Central memory CD8-positive, alpha-beta T cell (primary cell): ENCODE measurements around the gene PTBP3.
A peak's percentile ranks its signal among the peaks of the same experiment; 100 is the strongest.

ENCODE experiments used
- ATAC-seq: fragments of 150-1000 bp; cut with Tn5 transposase; replicated peaks from 2 replicates; pipeline ENCODE4 v1.10.0; 2022; ENCODE audit warnings: mild to moderate bottlenecking, moderate FRiP score, moderate number of reproducible peaks; ENCODE audit not compliant: poor library complexity, severe bottlenecking; ENCODE audit errors: extremely low read depth
- DNase-seq, 2 donors: peaks; one replicate each; pipeline ENCODE4 v3.0.0; 2021; ENCODE audit warnings: low spot score in 2 of 2
- H3K27ac Mint-ChIP-seq: one replicate; pipeline ENCODE4 v1.8.0; 2022; ENCODE audit warnings: low read depth, mild to moderate bottlenecking, moderate library complexity, mixed read lengths
- H3K27me3 Mint-ChIP-seq: one replicate; pipeline ENCODE4 v1.8.0; 2022; ENCODE audit warnings: mixed read lengths
- H3K36me3 Mint-ChIP-seq: one replicate; pipeline ENCODE4 v1.8.0; 2022; ENCODE audit warnings: mild to moderate bottlenecking, moderate library complexity, mixed read lengths; ENCODE audit not compliant: insufficient read depth
- H3K4me1 Mint-ChIP-seq: one replicate; pipeline ENCODE4 v1.8.0; 2022; ENCODE audit warnings: mixed read lengths
- H3K4me3 Mint-ChIP-seq: one replicate; pipeline ENCODE4 v1.8.0; 2022; ENCODE audit warnings: mild to moderate bottlenecking, moderate library complexity, mixed read lengths
- H3K9me3 Mint-ChIP-seq: one replicate; pipeline ENCODE4 v1.8.0; 2022; ENCODE audit warnings: mixed read lengths

Gene PTBP3, protein sequence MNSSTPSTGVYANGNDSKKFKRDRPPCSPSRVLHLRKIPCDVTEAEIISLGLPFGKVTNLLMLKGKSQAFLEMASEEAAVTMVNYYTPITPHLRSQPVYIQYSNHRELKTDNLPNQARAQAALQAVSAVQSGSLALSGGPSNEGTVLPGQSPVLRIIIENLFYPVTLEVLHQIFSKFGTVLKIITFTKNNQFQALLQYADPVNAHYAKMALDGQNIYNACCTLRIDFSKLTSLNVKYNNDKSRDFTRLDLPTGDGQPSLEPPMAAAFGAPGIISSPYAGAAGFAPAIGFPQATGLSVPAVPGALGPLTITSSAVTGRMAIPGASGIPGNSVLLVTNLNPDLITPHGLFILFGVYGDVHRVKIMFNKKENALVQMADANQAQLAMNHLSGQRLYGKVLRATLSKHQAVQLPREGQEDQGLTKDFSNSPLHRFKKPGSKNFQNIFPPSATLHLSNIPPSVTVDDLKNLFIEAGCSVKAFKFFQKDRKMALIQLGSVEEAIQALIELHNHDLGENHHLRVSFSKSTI

DNA sequence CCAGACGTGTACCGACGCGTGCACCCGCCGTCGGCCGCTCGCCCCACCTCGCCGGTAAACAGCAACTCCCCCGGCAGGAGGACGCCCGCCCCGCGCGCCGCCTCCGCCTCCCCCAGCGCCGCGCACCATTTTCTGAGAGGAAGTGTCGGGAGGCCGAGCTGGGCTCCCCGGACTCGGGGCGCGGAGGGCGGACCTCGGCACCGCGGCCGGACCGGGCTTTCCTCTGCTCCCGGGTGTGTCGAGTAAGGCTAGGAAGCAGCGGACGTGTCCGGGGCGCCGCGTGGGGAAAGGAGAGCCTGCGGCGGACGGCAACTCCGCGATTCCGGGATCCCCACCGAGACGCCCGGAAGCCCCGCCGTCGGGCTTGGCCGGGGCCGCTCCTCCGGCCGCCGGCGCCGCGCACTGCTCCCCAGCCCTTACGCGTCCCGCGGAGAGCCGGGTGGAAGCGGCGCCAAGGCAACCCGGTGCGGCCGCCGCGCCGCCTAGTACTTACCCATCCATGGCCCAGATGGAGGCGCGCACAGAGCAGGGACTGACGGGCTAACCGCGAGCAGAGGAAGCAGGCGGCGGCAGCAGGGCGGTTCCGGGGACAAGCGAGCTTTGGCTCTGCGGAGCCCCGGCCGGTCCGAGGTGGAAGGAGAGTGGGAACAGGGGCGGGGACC lies at the start of gene PTBP3:
PTBP3 (minus strand) TSS at position 643 of the 662 bp plus-strand sequence. CDS start 35,754 bp downstream, outside the sequence.
- no peaks in the 10 kb centered on the region for H3K27me3 Mint-ChIP-seq
- H3K4me3 Mint-ChIP-seq = peak within 1 kb of the TSS; percentile 82
- peaks cover 41% of the 10 kb centered on the region for H3K4me1 Mint-ChIP-seq
- peak within 1 kb of the TSS; percentile 86 for H3K27ac Mint-ChIP-seq
- peaks cover 6% of the 10 kb centered on the region for H3K36me3 Mint-ChIP-seq
- DNase-seq = peak; percentile 60 to 63
- no peaks in the 10 kb centered on the region for H3K9me3 Mint-ChIP-seq
- peak; percentile 66 for ATAC-seq

DNA sequence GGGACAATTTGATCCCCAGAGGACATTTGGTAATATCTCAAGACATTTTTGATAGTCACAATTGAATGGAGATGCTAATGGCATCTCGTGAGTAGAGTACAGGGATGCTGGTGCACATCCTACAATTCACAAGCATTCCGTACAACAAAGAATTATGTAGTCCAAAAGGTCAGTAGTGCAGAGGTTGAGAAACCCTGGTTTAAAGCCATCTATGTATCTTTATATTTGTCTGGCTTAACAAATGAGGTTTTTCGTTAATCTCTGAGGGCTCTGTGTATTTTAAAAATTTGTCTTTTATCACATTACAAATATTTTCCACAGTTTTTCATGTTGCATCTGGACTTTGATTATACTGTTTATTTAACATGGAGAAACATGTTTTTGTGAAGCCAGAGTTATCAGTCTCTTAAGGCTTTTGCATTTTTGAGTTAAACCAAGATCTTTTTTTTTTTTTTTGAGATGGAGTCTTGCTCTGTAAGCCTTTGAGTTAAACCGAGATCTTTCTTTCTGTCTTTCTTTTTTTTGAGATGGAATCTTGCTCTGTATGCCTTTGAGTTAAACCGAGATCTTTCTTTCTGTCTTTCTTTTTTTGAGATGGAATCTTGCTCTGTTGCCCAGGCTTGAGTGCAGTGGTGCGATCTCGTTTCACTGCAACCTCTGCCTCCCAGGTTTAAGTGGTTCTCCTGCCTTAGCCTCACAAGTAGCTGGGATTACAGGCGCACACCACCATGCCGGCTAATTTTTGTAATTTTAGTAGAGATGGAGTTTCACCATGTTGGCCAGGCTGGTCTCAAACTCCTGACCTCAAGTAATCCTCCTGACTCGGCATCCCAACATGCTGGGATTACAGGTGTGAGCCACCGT lies 49.3 kb upstream of the PTBP3 start:
- DNase-seq (no peak), ATAC-seq (no peak)
- Mint-ChIP-seq H3K27ac (no peak overlapping the region), H3K36me3 (peaks cover 20% of the 10 kb centered on the region), H3K9me3 (no peaks in the 10 kb centered on the region), H3K4me3 (no peak overlapping the region), H3K4me1 (peaks cover 47% of the 10 kb centered on the region), H3K27me3 (no peaks in the 10 kb centered on the region)

DNA sequence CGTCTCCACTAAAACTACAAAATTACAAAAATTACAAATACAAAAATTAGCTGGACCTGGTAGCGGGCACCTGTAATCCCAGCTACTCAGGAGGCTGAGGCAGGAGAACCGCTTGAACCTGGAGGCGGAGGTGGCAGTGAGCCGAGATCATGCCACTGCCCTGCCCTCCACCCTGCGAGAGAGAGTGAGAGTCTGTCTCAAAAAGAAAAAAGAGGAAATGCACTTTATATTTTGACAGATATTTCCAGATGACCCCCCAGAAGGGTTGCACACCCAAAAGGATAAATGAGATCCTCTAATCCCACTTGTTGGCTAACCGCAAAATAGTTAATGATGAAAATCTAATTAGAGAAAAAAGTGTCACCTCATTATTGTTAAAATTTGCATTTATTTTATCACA lies 48.6 kb upstream of the PTBP3 start:
- ATAC-seq (no peak), DNase-seq (no peak)
- H3K27me3 Mint-ChIP-seq = no peaks in the 10 kb centered on the region
- H3K36me3 Mint-ChIP-seq = peaks cover 21% of the 10 kb centered on the region
- H3K27ac Mint-ChIP-seq = no peak overlapping the region
- peaks cover 53% of the 10 kb centered on the region for H3K4me1 Mint-ChIP-seq
- no peaks in the 10 kb centered on the region for H3K9me3 Mint-ChIP-seq
- no peak overlapping the region for H3K4me3 Mint-ChIP-seq

- ATAC-seq (no peak), DNase-seq (no peak)
- H3K4me1 Mint-ChIP-seq = peaks cover 49% of the 10 kb centered on the region
Measured at GRCh38 chr9:112380825-112381221, 47.4 kb upstream of the PTBP3 start.

DNA sequence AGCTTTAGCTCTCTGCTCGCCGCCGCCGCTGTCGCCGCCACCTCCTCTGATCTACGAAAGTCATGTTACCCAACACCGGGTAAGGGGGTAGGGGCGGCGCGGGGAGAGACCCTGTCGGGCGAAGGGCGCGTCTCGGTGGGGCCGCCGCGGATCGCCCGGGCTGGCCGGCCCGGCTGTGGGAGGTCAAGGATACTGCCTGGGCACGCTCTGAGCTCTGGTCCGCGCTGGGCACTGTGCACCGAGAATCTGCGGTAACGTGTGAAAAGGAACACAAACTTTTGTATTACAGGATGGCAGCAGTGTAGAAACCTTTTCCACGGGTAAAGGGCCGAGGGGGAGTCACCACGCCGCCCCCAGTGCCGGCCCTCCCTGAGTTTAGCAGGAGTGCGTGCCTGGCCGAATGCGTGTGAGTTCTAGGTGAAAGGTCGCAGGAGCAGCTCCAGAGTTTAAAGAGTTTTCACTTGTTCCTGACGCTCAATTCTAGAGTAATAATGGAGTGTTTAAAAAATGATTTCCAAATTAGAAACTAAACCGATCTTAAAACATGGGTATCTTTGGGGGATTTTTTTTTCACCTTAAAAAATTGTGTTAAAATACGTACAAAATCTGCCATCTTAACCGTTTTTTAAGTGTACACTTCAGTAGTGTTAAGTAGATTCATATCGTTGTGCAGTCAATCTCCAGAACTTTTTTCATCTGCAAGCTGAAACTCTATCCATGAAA lies 46.8 kb upstream of the PTBP3 start, which contains the start of gene HSDL2:
HSDL2 (plus strand) TSS at position 7 of the 723 bp plus-strand sequence; CDS start at position 63, 56 bp downstream.
- peaks cover 21% of the 10 kb centered on the region for H3K36me3 Mint-ChIP-seq

More at GRCh38 chr9:112380825-112381221, 47.4 kb upstream of the PTBP3 start:
- Mint-ChIP-seq H3K27ac (peak overlapping the region; percentile 96), H3K9me3 (no peaks in the 10 kb centered on the region), H3K36me3 (peaks cover 21% of the 10 kb centered on the region), H3K4me3 (peak overlapping the region; percentile 98), H3K27me3 (no peaks in the 10 kb centered on the region)

GRCh38 chr9:112379177-112380101 lies 46.0 kb upstream of the PTBP3 start:
- no peaks in the 10 kb centered on the region for H3K27me3 Mint-ChIP-seq
- no peaks in the 10 kb centered on the region for H3K9me3 Mint-ChIP-seq
- H3K36me3 Mint-ChIP-seq = peaks cover 21% of the 10 kb centered on the region
- H3K4me3 Mint-ChIP-seq = peak overlapping the region; percentile 98
- H3K4me1 Mint-ChIP-seq = peaks cover 49% of the 10 kb centered on the region
- ATAC-seq (peak; percentile 92), DNase-seq (peak; percentile 91 to 97)
- H3K27ac Mint-ChIP-seq = peak overlapping the region; percentile 96

More for the DNA sequence above, 46.8 kb upstream of the PTBP3 start, which contains the start of gene HSDL2:
- peak; percentile 12 for ATAC-seq
- no peak for DNase-seq
- no peaks in the 10 kb centered on the region for H3K9me3 Mint-ChIP-seq
- H3K27me3 Mint-ChIP-seq = no peaks in the 10 kb centered on the region
- peaks cover 49% of the 10 kb centered on the region for H3K4me1 Mint-ChIP-seq
- H3K4me3 Mint-ChIP-seq = peak within 1 kb of the TSS; percentile 98
- H3K27ac Mint-ChIP-seq = peak within 1 kb of the TSS; percentile 96

- ATAC-seq (no peak), DNase-seq (no peak)
- peak overlapping the region; percentile 96 for H3K27ac Mint-ChIP-seq
- peaks cover 45% of the 10 kb centered on the region for H3K4me1 Mint-ChIP-seq
- peak overlapping the region; percentile 98 for H3K4me3 Mint-ChIP-seq
- no peaks in the 10 kb centered on the region for H3K9me3 Mint-ChIP-seq
- no peaks in the 10 kb centered on the region for H3K27me3 Mint-ChIP-seq
- peaks cover 18% of the 10 kb centered on the region for H3K36me3 Mint-ChIP-seq
Measured at GRCh38 chr9:112378328-112379176, 45.1 kb upstream of the PTBP3 start.

DNA sequence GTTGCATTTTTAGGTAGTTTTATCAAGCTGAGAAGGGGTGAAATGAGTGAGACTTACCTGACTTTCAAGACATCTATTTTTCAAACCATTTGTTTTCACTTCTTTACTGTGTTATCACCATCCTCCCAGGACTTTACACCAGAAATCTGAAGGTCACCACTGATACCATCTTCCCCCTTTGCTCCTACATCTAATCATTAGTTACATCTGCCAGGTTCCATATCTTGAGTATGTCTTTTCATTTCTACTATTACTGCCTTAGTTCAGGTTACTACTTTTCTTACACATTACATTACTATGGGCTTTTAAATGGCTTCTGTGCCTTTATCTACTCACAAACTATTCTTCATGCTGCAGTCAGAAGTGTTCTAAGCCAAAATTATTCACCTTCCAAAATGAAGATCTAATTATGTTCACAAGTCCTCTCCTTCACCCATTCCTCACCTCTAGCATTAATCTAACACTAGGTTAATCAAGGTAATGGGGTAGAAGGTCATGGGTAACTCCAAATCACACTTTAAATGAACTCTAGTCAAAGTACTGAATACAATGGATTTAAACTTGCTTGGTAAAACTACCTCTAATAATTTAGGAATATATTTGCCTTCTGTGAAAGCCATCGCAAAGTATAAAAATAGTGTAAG lies 44.4 kb upstream of the PTBP3 start:
- Mint-ChIP-seq H3K27me3 (no peaks in the 10 kb centered on the region), H3K4me1 (peaks cover 45% of the 10 kb centered on the region), H3K4me3 (peak overlapping the region; percentile 98), H3K9me3 (no peaks in the 10 kb centered on the region), H3K27ac (peak overlapping the region; percentile 96), H3K36me3 (peaks cover 16% of the 10 kb centered on the region)
- DNase-seq = no peak
- ATAC-seq = no peak

- Mint-ChIP-seq H3K36me3 (peaks cover 16% of the 10 kb centered on the region), H3K27me3 (no peaks in the 10 kb centered on the region), H3K4me3 (no peak overlapping the region), H3K27ac (no peak overlapping the region), H3K9me3 (no peaks in the 10 kb centered on the region), H3K4me1 (peaks cover 45% of the 10 kb centered on the region)
- ATAC-seq = no peak
- no peak for DNase-seq
Measured at GRCh38 chr9:112377087-112377486, 43.7 kb upstream of the PTBP3 start.

GRCh38 chr9:112375361-112375760 lies 41.9 kb upstream of the PTBP3 start:
- Mint-ChIP-seq H3K4me3 (no peak overlapping the region), H3K27ac (no peak overlapping the region), H3K4me1 (peaks cover 29% of the 10 kb centered on the region), H3K9me3 (no peaks in the 10 kb centered on the region), H3K36me3 (peaks cover 14% of the 10 kb centered on the region), H3K27me3 (no peaks in the 10 kb centered on the region)
- ATAC-seq (no peak), DNase-seq (no peak)
